Measurements from ENCODE around the gene MDN1. TPM values are rescaled to one million over a fixed set of nuclear protein-coding genes. Genes with fewer than 3 reads are reported as not detected.

MDN1 gene
- total and polyA plus RNA-seq, 2 of the 13 experiments (the other 11 are each of a cell fraction or from before 2014, with no cell fraction given), result 18.8 to 52.9 TPM

GRCh38 chr6:89826029-89826528 is 6.5 kb upstream of the MDN1 start:
- Histone ChIP-seq H3K9ac (ENCODE audit: insufficient read depth, low read depth, low read length) (no peak overlapping the region), H3K4me2 (ENCODE audit: low read depth, low read length) (no peak overlapping the region), H3K9me3 (ENCODE audit: low read length) (no peaks in the 10 kb centered on the region), H3K79me2 (ENCODE audit: insufficient read depth, low read length) (peaks cover 12% of the 10 kb centered on the region), H3K36me3 (replicated peaks in 1 of 2; ENCODE audit: control insufficient read depth in 1 of 2, insufficient read depth in 2 of 2, low read length in 2 of 2) (no peaks in the 10 kb centered on the region), H3K27ac (ENCODE audit: extremely low read length, insufficient read depth, low read length) (no peak overlapping the region), H3K4me1 (ENCODE audit: insufficient read depth, low read length) (peaks cover 7% of the 10 kb centered on the region), H2AFZ (ENCODE audit: low read length) (no peak overlapping the region), H3K27me3 (ENCODE audit: control insufficient read depth in 1 of 2, insufficient read depth in 2 of 2, low read length in 2 of 2) (no peaks in the 10 kb centered on the region), H4K20me1 (ENCODE audit: insufficient read depth, low read length) (no peaks in the 10 kb centered on the region), H3K4me3 (replicated peaks in 1 of 3; ENCODE audit: insufficient read depth in 1 of 3, low read depth in 2 of 3, low read length in 3 of 3) (no peak overlapping the region)
- no peak for TF ChIP-seq ZNF784 (CRISPR knock-in tag; IDR thresholded peaks at IDR 0.05; ENCODE audit: borderline replicate concordance)
- no peak for TF ChIP-seq RFX1 (IDR thresholded peaks at IDR 0.05)
- no peak for TF ChIP-seq BRF2 (CRISPR knock-in tag; IDR thresholded peaks at IDR 0.05)
- no peak for TF ChIP-seq HNF1B (CRISPR knock-in tag; IDR thresholded peaks at IDR 0.05)
- TF ChIP-seq MYNN (CRISPR knock-in tag; IDR thresholded peaks at IDR 0.05; ENCODE audit: low read depth), result no peak
- no peak for TF ChIP-seq HMG20B (CRISPR knock-in tag; conservative IDR thresholded peaks at IDR 0.05)
- no peak for TF ChIP-seq ZSCAN5A (CRISPR knock-in tag; IDR thresholded peaks at IDR 0.05; ENCODE audit: borderline replicate concordance)
- no peak for TF ChIP-seq ZNF10 (CRISPR knock-in tag; IDR thresholded peaks at IDR 0.05; ENCODE audit: borderline replicate concordance, low read depth)
- TF ChIP-seq, protein P1, sequence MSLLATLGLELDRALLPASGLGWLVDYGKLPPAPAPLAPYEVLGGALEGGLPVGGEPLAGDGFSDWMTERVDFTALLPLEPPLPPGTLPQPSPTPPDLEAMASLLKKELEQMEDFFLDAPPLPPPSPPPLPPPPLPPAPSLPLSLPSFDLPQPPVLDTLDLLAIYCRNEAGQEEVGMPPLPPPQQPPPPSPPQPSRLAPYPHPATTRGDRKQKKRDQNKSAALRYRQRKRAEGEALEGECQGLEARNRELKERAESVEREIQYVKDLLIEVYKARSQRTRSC (CRISPR knock-in tag; IDR thresholded peaks at IDR 0.05; ENCODE audit: low read depth), result no peak
- no peak for TF ChIP-seq XRCC5 (optimal IDR thresholded peaks at IDR 0.05; ENCODE audit: low read length)
- TF ChIP-seq NR2C2 (CRISPR knock-in tag; IDR thresholded peaks at IDR 0.05; ENCODE audit: borderline replicate concordance), result no peak
- TF ChIP-seq NRL (CRISPR knock-in tag; IDR thresholded peaks at IDR 0.05; ENCODE audit: borderline replicate concordance), result no peak
- TF ChIP-seq ZNF30 (CRISPR knock-in tag; IDR thresholded peaks at IDR 0.05), result no peak
- TF ChIP-seq RORA (CRISPR knock-in tag; IDR thresholded peaks at IDR 0.05), result no peak
- TF ChIP-seq MBNL3 (CRISPR knock-in tag; conservative IDR thresholded peaks at IDR 0.05), result no peak
- no peak for TF ChIP-seq ZNF12 (CRISPR knock-in tag; IDR thresholded peaks at IDR 0.05)
- TF ChIP-seq, protein P2, sequence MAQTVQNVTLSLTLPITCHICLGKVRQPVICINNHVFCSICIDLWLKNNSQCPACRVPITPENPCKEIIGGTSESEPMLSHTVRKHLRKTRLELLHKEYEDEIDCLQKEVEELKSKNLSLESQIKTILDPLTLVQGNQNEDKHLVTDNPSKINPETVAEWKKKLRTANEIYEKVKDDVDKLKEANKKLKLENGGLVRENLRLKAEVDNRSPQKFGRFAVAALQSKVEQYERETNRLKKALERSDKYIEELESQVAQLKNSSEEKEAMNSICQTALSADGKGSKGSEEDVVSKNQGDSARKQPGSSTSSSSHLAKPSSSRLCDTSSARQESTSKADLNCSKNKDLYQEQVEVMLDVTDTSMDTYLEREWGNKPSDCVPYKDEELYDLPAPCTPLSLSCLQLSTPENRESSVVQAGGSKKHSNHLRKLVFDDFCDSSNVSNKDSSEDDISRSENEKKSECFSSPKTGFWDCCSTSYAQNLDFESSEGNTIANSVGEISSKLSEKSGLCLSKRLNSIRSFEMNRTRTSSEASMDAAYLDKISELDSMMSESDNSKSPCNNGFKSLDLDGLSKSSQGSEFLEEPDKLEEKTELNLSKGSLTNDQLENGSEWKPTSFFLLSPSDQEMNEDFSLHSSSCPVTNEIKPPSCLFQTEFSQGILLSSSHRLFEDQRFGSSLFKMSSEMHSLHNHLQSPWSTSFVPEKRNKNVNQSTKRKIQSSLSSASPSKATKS (CRISPR knock-in tag; IDR thresholded peaks at IDR 0.05), result no peak
- TF ChIP-seq IKZF1 (IDR thresholded peaks at IDR 0.05), result no peak
- POLR2A ChIA-PET, result no interaction called here
- intact Hi-C loops (cut with micrococcal nuclease; ENCODE audit: unreplicated experiment), result no loop called here
- BruUV-seq (replicated peaks), result no TSS peak
- 98% methylated on average over 6 of the region's 6 CpGs for WGBS (ENCODE audit: low lambda C conversion rate)
- in situ Hi-C loops (cut with HindIII; ENCODE audit: extremely low pct_ligation_motif_present, low pct_unique_long_range_greater_than_20kb), result no loop called here
- ATAC-seq (no peak), DNase-seq (ENCODE audit: low spot score) (no peak), FAIRE-seq (no peak)
- CTCF ChIA-PET (ENCODE audit: low intra/inter-chr PET ratio, low total read pairs), result no interaction called here

Data from HepG2 (cell line).